RPMI7951 (cell line): ENCODE measurements around the gene SHISAL2A. TPM values are rescaled to one million over a fixed set of nuclear protein-coding genes. Genes with fewer than 3 reads are reported as not detected.

Experiments used
- DNase-seq: peaks from one replicate; pipeline ENCODE4 v3.0.0-alpha.2; 2012; ENCODE audit warnings: low read depth
- total RNA-seq: library from RNA; depleted of rRNA; stranded (reverse); fragments of >200 nt; shearing (Covaris generic); gene quantifications from 2 replicates; pipeline ENCODE4 v1.2.3, GENCODE V29; 2014; rRNA removed

SHISAL2A gene
- not detected in 2 replicates for total RNA-seq

- no peak for DNase-seq
Observed at GRCh38 chr1:52632732-52633290, at the start of gene SHISAL2A. TSS of gene SHISAL2A (plus strand) at chr1:52633168. CDS start at chr1:52633494, 326 bp downstream.

GRCh38 chr1:52585474-52585873 lies 47.5 kb upstream of the SHISAL2A start:
- DNase-seq = no peak

DNA sequence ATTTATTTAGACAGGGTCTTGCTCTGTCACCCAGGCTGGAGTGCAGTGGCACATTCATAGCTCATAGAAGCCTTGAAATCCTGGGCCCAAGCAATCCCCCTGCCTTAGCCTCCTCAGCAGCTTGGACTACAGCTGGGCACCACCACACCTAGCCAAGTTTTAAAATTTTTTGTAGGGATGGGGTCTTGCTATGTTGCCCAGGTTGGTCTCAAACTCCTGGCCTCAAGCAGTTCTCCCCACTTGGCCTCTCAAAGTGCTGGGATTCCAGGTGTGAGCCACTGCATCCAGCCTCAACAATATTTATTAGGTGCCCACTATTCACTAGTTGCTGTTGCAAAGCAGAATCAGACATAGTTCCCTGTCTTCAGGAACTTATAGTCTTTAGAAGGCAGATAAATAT lies 44.9 kb upstream of the SHISAL2A start:
- no peak for DNase-seq

- no peak for DNase-seq
Observed at GRCh38 chr1:52588535-52588934, 44.4 kb upstream of the SHISAL2A start.

- DNase-seq = no peak
Observed at GRCh38 chr1:52590266-52590665, 42.7 kb upstream of the SHISAL2A start.

DNA sequence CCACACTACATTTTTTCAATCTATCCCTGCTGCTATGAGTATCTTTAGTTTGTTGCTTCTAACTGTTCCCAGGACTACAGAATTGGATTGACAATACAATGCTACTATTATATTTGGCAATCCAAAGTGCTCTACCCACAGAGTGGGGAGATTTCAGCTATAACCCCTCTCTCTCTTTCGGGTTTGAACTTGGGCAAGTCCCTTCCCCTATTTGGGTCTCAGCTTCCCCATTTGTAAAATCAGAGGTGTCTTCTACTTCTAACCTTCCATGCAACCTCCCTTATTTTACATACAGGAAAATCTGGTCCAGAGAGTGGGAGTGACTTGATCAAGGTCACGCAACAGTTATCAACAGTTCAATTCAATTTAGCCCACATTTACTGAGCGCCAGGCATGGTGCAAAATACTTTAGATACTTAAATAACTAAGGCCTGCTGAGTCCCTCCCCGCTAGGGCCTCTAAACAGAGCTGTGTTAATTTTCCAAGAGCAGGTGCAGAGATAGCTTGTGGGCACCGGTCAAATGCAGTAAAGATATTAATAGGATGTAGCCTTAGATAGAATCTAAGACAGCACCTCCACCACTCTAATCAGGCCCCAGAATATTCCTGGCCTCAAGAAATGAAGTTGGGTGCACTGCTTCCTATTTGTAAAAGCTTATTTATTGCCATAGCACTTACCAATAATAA lies 40.2 kb upstream of the SHISAL2A start:
- DNase-seq = no peak

DNA sequence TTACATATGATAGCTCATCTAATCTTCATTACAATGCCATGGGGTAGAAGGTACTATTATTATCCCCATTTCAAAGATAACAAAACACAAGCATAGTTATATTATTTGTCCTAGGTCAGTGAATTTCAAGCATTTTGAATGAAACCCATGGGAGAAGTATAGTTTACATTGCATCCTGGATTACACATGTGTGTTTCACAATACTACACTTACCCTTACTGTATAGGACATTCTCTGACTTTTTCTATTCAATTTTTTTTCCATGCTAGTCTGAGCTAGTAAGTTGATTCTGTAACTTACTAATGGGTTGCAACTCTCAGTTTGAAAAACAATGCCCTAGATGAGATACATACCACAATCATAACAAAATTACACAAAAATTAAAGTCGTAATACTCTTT lies 39.5 kb upstream of the SHISAL2A start:
- no peak for DNase-seq

GRCh38 chr1:52595061-52595460 lies 37.9 kb upstream of the SHISAL2A start:
- DNase-seq = no peak

DNA sequence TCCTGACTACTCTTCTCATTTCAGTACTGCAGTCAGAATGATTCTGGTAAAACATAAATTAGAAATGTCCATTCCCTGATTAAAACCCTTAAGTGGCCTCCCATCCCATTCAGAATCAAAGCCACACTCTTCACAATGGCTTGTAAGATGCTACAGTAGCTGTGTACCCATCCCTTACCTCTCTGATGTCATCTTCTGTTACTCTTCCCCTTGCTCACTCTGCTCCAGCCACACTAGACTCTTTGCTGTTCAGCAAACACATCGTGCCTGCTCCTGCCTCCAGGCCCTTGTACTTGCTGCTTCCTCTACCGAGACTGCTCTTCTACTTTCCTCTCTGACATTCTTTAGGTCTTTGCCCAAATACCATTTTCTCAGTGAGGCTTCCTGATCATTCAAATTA lies 35.1 kb upstream of the SHISAL2A start:
- DNase-seq = no peak

- DNase-seq = no peak
Observed at GRCh38 chr1:52598729-52599128, 34.2 kb upstream of the SHISAL2A start.

DNA sequence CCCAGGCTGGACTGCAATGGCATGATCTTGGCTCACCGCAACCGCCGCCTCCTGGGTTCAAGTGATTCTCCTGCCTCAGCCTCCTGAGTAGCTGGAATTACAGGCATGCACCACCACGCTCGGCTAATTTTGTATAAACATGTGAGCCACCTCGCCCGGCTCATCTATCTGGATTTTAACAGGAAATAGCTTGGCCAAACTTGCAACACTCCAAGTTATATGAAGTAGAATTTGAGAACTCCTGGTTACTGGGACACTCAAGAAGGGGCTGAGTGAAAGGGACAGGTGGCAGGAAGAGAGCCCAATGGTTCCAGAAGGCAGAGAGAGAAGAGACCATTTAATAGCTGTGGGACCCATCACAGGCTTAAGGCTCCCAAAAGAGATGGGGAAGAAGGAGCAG lies 33.7 kb upstream of the SHISAL2A start:
- no peak for DNase-seq

DNA sequence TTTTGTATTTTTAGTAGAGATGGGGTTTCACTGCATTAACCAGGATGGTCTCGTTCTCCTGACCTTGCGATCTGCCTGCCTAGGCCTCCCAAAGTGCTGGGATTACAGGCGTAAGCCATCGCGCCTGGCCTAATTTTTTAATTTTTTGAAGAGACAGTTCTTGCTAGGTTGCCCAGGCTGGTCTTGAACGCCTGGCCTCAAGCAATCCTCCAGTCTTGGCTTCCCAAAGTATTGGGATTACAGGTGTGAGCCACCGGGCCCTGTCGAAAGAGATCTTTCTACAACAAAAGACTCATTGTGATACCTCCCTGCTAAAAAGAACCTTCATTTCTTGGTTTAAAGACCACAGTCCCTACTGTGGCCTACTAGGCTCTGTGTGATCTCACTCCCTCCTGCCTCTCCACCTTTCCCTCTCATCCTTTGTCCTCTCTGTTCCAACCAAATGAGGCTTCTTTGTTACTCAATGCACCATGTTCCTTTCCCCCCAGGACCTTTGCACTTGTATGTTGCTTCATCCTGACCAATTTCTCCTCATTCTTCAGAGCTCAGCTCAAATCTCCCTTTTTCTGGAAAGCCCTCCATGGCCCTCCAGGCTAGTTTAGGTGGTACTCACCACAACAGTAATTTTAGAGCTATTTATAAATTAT lies 32.3 kb upstream of the SHISAL2A start:
- no peak for DNase-seq

DNA sequence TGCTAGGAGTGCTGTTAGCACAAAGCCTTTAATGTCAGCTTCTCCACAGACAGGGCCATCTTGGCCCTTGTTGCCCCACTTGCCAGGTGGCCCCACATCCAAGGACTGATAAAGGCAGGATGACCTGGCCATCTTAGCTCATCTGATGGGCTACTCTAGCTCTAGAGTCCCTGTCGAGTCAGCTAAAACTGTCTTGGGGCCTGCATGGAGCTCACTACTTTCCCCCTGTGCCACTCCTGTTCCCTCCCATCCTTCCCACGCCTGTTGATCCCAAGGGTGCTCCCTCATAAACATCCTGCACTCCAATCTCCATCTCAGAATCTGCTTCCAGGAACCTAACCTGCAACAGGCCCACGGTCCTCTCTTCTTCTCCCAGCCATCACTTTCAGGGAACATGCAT lies 31.4 kb upstream of the SHISAL2A start:
- DNase-seq = no peak

DNA sequence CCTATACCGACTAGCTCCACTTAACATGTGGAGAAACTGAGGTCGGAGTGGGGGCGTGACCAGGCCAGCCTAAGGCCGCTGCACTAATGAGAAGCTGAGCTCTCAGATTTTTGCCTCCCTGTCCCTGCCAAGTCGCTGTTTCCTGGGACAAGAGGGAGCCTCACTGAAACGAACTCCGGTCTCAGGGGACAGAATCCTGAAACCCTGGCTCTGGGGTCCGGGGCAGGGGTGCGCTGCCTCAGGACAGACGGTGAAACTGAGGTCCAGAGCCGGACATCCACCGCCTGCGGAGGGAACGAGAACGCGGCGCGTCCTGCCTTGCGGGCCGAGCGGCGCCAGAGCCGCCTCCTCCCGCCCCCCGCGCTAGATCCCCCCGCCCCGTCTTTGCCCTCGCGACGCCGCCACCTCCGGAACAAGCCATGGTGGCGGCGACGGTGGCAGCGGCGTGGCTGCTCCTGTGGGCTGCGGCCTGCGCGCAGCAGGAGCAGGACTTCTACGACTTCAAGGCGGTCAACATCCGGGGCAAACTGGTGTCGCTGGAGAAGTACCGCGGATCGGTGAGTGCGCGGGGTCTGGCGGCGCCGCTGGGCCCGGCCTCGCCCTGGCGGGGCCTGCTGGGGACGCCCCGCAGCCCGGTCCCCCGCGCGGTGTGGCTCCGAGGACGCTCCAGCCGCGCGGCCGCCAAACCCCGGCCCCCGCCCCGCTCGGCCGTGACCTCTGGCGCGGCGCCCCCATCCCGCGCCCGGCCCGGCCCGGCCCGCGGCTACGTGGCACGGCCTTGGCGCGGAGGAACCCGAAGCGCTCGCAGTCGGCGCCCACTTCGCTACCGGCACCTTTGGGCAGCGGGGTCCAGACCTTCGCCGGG lies 30.7 kb upstream of the SHISAL2A start, which contains the start of gene GPX7:
GPX7 (plus strand) TSS at position 381 of the 865 bp plus-strand sequence; CDS start at position 420, 39 bp downstream.
- DNase-seq = peak; percentile 54

DNA sequence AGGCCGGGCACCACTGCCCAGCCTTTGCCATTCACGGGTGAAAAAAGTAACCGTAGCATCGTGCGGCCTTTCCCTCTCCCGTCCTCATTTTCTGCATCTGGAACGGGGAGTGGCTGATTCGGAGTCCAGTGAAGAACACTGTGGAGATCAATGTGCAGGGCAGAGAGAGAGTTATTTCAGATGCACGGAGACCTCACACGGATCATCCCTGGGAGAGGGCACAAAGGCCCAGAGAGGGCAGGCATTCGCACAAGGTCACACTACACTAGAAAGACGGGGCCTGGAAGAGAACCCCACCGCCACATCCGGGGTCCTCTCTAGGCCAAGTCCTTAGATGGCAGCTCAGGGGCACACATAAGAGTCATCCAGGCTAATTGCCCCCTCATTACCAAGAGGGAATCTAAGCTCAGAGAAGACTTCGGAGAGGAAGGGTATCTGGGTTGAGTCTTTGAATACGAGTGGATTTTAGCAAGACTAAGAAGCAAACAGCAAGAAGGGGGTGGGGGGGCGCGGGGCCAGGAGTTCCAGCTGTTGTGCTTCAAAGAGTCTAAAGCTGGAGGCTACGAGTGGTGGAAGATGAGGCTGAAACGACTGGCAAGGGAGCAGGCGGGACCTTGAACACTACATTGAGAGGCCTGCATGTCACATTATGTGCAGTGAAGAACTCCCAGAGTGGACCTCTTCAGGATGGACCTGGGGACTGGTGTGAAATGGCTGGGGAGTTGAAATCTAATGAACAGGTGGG lies 29.9 kb upstream of the SHISAL2A start:
- DNase-seq = peak; percentile 6

- DNase-seq = no peak
Observed at GRCh38 chr1:52603630-52604029, 29.3 kb upstream of the SHISAL2A start.

DNA sequence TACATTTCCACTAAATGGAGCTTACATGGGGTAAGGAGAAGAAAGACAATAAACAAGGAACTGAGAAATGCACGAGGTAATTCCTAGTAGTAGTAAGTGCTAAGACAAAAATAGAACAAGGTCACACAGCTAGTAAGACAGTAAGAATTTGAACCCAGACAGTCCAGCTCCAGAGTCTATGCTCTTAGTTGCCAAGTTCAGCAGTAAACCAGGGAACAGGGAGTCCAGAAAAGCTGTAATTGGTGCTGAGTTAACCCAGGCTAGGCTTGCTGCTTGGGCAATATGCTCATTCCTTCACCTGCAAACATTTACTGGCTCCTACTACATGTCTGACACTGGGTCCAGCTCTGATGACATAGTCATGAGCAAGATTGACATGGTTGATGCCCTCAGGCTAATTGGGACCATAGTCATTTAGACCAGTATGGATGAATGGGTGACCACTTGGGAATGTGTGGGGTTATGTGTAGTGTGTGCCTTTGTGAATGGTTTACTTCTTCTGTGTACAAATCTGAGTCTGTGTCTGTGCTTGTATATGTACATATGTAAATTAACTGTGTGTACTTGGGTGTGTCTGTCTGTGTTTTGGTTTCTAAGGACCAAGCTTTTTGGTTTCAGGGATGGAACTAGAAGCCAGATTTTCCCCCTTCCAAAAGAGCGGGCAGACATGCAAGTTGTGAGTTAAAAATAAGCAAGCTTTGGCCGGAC lies 28.8 kb upstream of the SHISAL2A start:
- peak; percentile 68 for DNase-seq

DNA sequence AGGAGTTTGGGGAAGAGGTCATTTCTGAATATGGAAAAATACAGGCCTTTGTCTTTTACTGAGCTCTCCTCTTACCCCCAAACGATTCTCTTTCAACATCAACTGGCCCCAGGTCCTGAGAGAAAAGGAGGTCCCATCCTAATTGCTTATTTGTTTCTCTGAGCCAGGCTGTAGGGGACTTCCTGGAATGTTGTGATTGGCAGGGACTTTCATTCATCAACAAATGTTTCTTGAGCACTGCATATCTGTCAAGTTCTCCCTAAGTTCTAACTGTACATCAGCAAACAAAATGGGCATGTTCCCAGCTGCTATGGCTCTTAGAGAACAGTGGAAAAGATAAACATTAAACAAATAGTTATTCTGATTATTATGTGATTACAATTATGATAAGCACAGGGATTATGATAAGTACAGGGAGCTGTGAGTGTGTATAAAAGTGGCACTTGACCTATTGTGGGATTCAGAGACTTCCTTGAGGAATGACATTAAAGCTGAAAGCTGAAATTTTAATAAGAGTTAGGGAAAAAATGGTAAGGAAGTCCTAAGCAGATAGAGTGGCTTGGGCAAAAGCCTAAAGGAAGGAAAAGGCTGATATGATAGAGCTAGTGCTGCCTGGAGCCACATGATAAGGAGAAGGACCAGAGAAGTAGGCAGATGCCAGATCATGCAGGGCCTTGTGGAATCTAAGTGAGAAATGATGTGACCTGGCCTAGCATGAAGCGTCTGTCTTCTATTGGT lies 19.2 kb upstream of the SHISAL2A start:
- DNase-seq = no peak

DNA sequence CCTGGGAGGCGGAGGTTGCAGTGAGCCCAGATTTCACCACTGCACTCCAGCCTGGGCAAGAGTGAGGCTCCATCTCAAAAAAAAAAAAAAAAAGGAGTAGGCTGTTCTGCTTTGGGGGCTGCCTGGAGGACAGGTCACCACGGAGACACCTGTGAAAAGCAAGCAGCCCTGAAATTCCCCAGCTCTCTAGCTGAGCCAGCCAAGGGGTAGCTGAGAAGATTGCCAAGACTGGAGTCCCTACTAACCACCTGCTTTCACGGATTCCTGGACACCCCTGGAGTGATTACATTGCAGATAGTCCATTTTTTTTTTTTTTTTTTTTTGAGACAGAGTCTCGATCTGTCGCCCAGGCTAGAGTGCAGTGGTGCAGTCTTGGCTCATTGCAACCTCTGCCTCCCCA lies 18.3 kb upstream of the SHISAL2A start:
- DNase-seq = no peak

DNA sequence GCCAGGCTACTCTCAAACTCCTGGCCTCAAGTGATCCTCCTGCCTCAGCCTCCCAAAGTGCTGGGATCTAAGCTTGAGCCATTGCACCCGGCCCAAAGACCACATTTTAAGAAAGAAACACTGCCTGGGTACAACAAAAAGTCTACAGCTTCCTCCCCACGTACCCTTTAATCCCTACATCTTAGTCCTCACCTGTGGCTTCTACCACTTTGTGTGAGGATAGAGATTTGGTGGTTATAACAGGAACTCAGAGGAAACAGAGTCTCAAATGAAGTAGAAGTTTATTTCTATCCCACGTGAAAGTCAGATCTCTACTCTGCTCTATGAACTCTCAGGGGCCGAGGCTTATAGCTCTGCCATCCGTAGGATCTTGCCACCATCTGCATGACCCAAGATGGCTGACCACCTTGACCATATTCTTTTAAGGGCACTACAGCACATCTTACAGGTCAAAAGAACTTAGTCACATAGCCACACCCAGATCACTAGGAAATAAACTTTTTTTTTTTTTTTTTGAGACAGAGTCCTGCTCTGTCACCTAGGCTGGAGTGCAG lies 17.4 kb upstream of the SHISAL2A start:
- no peak for DNase-seq
